Left renal cortex interstitium (tissue), 4 donors: ENCODE results near the gene DOK4. TPM values are rescaled to one million over a fixed set of nuclear protein-coding genes. Genes with fewer than 3 reads are reported as not detected.

Experiments
- DNase-seq, 4 donors: peaks; one replicate each; pipeline ENCODE4 v3.0.0-alpha.2; 2013; ENCODE audit warnings: low read depth in 4 of 4, low spot score in 2 of 4, missing footprints in 1 of 4
- polyA plus RNA-seq, 4 donors: library from polyadenylated mRNA; unstranded; fragments of 120-200 nt; gene quantifications; one replicate each; pipeline ENCODE4 v1.2.1, GENCODE V29; 2013; ENCODE audit not compliant: insufficient read length in 4 of 4

The DOK4 gene
- polyA plus RNA-seq, 4 donors: 31.7 to 40.0 (median 35.5) TPM

GRCh38 chr16:57479205-57479975, 6.9 kb downstream of the DOK4 start:
- peak in 1 of 4 donors; percentile 56 for DNase-seq

- DNase-seq: no peak
Observed at GRCh38 chr16:57478396-57479204, 7.7 kb downstream of the DOK4 start.

- no peak for DNase-seq
Observed at GRCh38 chr16:57477531-57478202, 8.6 kb downstream of the DOK4 start.

GRCh38 chr16:57476546-57477410, 9.5 kb downstream of the DOK4 start:
- DNase-seq: no peak

- no peak for DNase-seq
Observed at GRCh38 chr16:57475711-57476339, 10.5 kb downstream of the DOK4 start.

- no peak for DNase-seq
Observed at GRCh38 chr16:57474671-57475661, 11.3 kb downstream of the DOK4 start.

GRCh38 chr16:57473906-57474305, 12.4 kb downstream of the DOK4 start:
- DNase-seq: no peak

- no peak for DNase-seq
Observed at GRCh38 chr16:57473176-57473840, 13.0 kb downstream of the DOK4 start.

GRCh38 chr16:57472665-57473060, 13.6 kb downstream of the DOK4 start:
- no peak for DNase-seq

- no peak for DNase-seq
Observed at GRCh38 chr16:57471852-57472664, 14.2 kb downstream of the DOK4 start.

GRCh38 chr16:57471209-57471608, 15.1 kb downstream of the DOK4 start:
- no peak for DNase-seq

- DNase-seq: no peak
Observed at GRCh38 chr16:57470711-57471110, 15.6 kb downstream of the DOK4 start.

- no peak for DNase-seq
Observed at GRCh38 chr16:57469917-57470470, 16.3 kb downstream of the DOK4 start.

GRCh38 chr16:57469046-57469445, 17.2 kb downstream of the DOK4 start:
- no peak for DNase-seq

GRCh38 chr16:57468346-57468745, 17.9 kb downstream of the DOK4 start:
- no peak for DNase-seq

- DNase-seq: no peak
Observed at GRCh38 chr16:57464523-57464922, 21.8 kb downstream of the DOK4 start.

GRCh38 chr16:57462978-57463362, 23.3 kb downstream of the DOK4 start:
- no peak for DNase-seq
